ENCODE measurements around the gene AIF1. TPM values are rescaled to one million over a fixed set of nuclear protein-coding genes. Genes with fewer than 3 reads are reported as not detected.

Gene AIF1
- total RNA-seq, 1 experiment from 2014 or later: not detected

GRCh38 chr6:31578184-31579118, 36.6 kb upstream of the AIF1 start:
- Histone ChIP-seq H3K27ac (ENCODE audit: low read length) (no peak overlapping the region), H4K20me1 (ENCODE audit: low read length) (no peaks in the 10 kb centered on the region), H3K4me1 (ENCODE audit: insufficient read depth, low read length) (peaks cover 11% of the 10 kb centered on the region; the same call in 1 of the 2 replicates), H3K4me3 (ENCODE audit: low read length) (no peak overlapping the region), H3K9me3 (ENCODE audit: low read length) (no peaks in the 10 kb centered on the region), H3K9me2 (replicated peaks; ENCODE audit: low read length) (no peaks in the 10 kb centered on the region), H3K36me3 (ENCODE audit: low read depth, low read length) (no peaks in the 10 kb centered on the region), H3K4me2 (ENCODE audit: low read length) (peak overlapping the region; percentile 10; the same call in 1 of the 2 replicates), H3K79me2 (ENCODE audit: low read length) (no peaks in the 10 kb centered on the region), H3K27me3 (ENCODE audit: low read length) (no peaks in the 10 kb centered on the region), H3K9ac (ENCODE audit: low read length) (no peak overlapping the region), H3F3A (ENCODE audit: low read length, unreplicated experiment) (no peaks in the 10 kb centered on the region), H2AFZ (ENCODE audit: low read length) (no peak overlapping the region)
- no TSS peak for BruUV-seq (replicated peaks)
- ChIA-PET POLR2A (ENCODE audit: unreplicated experiment) (no interaction called here), CTCF (no interaction called here)
- no peak for ATAC-seq
- intact Hi-C loops (cut with micrococcal nuclease): no loop called here
- peak; percentile 57 for DNase-seq
- TF ChIP-seq CTCF (conservative IDR thresholded peaks at IDR 0.05; ENCODE audit: low read depth, low read length) (no peak), EZH2 (IDR thresholded peaks at IDR 0.05; ENCODE audit: low read length, unreplicated experiment) (no peak), EZH2phosphoT487 (IDR thresholded peaks at IDR 0.05; ENCODE audit: borderline replicate concordance, low read length) (no peak)

GRCh38 chr6:31579119-31579505, 35.9 kb upstream of the AIF1 start:
- CTCF ChIA-PET: no interaction called here

More at GRCh38 chr6:31579119-31579505, 35.9 kb upstream of the AIF1 start:
- Histone ChIP-seq H3K79me2 (ENCODE audit: low read length) (no peaks in the 10 kb centered on the region), H3K9me2 (replicated peaks; ENCODE audit: low read length) (no peaks in the 10 kb centered on the region), H3K27ac (ENCODE audit: low read length) (no peak overlapping the region), H3K4me2 (ENCODE audit: low read length) (no peak overlapping the region), H3K9me3 (ENCODE audit: low read length) (no peaks in the 10 kb centered on the region), H2AFZ (ENCODE audit: low read length) (no peak overlapping the region), H3K4me3 (ENCODE audit: low read length) (no peak overlapping the region), H4K20me1 (ENCODE audit: low read length) (no peaks in the 10 kb centered on the region), H3K27me3 (ENCODE audit: low read length) (no peaks in the 10 kb centered on the region), H3K9ac (ENCODE audit: low read length) (no peak overlapping the region), H3K36me3 (ENCODE audit: low read depth, low read length) (no peaks in the 10 kb centered on the region), H3F3A (ENCODE audit: low read length, unreplicated experiment) (no peaks in the 10 kb centered on the region), H3K4me1 (ENCODE audit: insufficient read depth, low read length) (peaks cover 11% of the 10 kb centered on the region; the same call in 1 of the 2 replicates)
- intact Hi-C loops (cut with micrococcal nuclease): no loop called here
- TF ChIP-seq CTCF (conservative IDR thresholded peaks at IDR 0.05; ENCODE audit: low read depth, low read length): no peak
- TF ChIP-seq EZH2 (IDR thresholded peaks at IDR 0.05; ENCODE audit: low read length, unreplicated experiment): no peak
- no peak for TF ChIP-seq EZH2phosphoT487 (IDR thresholded peaks at IDR 0.05; ENCODE audit: borderline replicate concordance, low read length)
- POLR2A ChIA-PET (ENCODE audit: unreplicated experiment): no interaction called here
- BruUV-seq (replicated peaks): no TSS peak
- DNase-seq: no peak
- ATAC-seq: no peak

All from PC-3 (cell line).